Urothelium cell line (cell line): ENCODE data around the gene PDE4D.
"Not testable (repeated sequence)": the region's sequence is repeated elsewhere in the genome, so short reads cannot be mapped to it uniquely, and the experiment has no call there.

ENCODE experiments used
- DNase-seq: peaks from one replicate; pipeline ENCODE4 v3.0.0; 2011; ENCODE audit warnings: low spot score, mixed read lengths
- FAIRE-seq: peaks from 2 replicates; lab custom pipeline; 2011; peaks lifted over from hg19 to GRCh38; lab: Jason Lieb, UNC

The PDE4D gene

DNA sequence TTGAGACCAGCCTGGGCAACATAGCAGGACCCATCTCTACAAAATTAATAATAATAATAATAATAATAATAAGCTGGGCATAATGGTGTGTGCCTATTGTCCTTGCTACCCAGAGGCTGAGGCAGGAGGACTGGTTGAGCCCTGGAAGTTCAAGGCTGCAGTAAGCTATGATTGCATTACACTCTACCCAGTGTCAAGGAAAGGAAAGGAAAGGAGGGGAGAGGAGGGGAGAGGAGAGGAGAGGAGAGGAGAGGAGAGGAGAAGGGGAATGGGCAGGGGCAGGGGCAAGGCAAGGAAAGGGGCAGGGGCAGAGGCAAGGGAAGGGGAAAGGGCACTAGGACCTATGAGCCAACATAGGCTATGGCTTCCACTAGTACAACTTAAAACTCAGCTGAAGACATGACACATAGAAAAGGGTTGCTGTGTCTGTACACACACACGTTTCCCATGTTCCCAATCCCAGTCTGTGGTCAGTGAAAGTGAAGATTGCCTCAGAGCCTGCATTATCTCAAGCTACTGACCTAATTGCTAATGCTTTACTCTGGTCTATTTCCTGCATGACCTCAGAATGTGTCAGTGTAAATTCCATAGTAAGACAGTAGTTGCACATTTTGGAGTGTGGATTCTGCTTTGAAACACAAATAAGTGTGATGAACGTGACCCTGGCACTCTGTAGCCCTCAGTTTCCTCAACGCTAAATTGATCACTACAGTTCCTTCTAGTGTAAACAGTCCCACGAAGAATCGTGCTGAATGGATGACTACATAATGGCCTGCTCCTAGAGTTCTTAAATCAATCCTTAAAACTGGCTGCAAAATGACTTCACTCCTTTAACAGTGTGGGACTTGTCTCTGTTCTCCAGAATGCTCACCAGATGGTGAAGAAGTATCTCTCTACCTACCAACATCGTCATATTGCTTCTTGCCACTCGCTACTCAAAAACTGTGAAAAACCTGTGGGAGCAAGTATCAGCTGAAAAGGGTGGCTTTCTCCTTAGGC lies 813.6 kb downstream of the PDE4D start:
- DNase-seq (peak; percentile 45), FAIRE-seq (peak; percentile 32)

DNA sequence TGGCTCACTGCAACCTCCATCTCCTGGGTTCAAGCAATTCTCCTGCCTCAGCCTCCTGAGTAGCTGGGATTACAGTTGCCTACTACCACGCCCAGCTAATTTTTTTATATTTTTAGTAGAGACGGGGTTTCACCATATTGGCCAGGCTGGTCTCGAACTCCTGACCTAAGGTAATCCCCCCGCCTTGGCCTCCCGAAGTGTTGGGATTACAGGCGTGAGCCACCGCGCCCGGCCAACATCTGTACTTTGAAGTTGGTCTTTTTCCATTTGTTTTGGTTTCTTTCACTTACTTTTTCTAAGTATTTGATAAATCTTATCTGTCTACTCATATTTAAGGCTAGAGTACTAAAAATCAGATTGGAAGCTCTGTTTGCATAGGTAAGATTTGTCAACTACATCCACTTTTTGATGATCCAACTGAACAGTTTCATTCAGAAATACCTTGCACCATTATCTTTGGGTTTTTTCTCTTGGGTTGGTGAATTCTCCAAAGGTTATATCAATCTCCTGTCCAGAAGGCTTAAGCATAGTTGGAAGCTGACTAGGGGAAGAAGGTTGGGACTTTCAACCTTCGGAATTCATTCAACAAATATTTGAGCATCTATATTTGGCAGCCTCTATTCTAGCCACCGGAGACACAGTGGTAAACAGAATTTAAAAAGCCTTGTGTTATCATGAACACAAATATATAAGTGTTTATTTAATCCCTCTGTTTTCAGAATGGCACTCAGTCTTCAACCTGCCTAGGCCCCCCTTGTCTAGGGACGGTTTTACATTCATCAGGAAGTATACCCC lies 821.6 kb downstream of the PDE4D start:
- FAIRE-seq (no peak), DNase-seq (no peak)

DNA sequence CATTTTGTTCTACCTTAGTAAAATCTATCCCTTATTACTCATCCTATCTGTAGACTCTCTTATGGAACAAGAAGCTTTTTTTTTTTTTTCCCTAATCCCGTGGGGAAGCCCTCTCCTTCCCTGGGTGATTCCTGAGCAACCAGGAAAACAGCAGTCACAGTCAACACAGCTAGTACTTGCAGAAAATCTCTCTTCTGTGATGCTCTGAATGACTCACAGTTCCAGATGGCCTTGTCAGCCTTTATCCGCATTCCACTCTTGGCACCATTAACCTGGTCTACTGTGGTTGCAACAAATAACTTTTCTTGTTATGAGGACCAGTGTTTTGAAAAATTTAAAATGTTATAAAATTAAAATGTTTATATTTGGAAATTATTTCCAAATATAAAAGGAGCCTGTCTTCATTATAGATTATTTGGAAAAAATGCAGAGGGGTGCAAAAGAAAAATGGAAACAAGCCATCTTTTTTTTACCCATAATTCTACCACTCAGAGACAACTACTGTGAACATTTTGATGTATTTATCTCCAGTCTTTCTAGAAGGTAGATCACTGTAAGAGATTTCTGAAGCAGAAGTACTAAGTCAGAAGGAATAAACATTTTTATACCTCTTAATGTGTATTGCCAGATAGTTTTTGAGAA lies 824.0 kb downstream of the PDE4D start:
- no peak for FAIRE-seq
- DNase-seq, result peak; percentile 82

DNA sequence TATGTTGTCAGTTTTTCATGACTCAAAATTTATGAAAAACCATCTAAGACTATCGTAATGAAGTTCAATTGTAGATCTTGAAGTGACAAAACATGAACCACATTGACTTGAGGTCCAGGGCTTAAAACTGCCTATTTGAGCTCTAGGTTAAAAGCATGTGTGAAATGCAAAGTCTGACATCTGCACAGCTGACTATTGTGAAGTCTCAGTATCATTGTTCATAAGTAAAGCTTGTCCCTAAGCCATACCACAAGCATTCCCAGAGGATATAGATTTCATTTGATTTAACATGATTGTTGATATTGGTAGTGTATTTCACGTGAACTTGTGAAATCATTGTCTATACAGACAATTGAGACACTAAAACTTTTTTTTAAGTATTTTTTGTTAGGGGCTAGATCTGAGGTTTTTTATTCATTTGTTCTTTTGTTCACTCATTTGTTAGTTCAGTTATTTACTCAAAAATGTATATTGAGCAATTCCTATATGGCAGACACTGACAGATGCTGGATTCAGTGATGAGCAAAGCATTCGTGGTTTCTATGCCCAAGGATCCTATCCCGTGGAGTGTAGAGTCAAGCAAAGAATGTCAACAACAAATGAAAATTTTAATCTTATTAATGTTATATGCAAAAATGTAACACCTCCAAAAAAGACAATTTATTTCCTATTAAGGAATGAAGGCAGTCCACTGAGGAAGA lies 825.4 kb downstream of the PDE4D start:
- no peak for FAIRE-seq

DNA sequence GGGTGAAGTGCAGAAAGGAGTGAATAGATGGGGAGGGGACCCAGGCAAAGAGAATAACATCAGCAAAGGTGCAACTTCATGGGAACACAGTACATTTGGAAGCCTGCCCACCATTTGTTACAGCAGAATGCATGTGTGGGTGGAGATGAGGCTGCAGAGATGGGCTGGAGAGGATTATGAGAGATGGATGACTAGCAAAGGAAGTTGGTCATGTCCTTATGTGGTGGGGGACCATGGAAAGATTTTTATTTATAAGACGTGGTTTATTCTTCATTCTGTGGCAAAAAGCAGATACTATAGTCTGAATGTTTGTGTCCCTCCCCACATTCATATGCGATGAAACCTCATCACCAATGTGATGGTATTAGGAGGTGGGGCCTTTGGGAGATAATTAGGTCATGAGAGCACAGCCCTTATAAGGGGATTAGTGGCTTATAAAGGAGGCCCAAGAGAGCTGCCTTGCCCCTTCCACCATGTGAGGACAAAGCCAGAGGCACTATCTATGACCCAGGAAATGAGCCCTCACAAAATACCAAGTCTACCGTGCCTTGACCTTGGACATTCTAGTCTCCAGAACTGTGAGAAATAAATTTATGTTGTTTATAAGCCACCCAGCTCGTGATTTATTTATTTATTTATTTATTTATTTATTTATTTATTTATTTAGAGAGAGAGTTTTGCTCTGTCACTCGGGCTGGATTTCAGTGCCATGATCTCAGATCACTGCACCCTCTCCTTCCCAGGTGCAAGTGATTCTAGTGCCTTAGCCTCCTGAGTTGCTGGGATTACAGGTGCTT lies 827.0 kb downstream of the PDE4D start:
- DNase-seq (peak; percentile 26), FAIRE-seq (no peak)

More for the DNA sequence above, 825.4 kb downstream of the PDE4D start:
- DNase-seq, result no peak

DNA sequence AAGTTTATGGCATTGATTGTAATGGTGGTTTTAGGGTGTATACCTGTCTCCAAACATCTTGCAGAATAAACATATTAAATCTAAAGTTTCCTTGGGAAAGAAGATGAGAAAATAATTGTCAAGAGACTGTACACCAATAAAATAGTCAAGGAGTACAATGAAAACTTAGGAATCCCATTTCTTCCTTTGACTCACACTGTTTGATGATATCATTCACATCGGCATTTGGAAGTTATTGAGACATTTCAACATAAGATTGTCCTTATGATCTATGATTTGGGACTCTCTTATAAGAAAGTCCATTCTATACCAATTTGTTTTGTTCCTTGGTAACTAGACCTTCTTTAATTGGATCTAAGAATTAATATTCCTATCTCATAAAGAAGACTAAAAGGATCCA lies 828.0 kb downstream of the PDE4D start:
- no peak for FAIRE-seq
- no peak for DNase-seq

DNA sequence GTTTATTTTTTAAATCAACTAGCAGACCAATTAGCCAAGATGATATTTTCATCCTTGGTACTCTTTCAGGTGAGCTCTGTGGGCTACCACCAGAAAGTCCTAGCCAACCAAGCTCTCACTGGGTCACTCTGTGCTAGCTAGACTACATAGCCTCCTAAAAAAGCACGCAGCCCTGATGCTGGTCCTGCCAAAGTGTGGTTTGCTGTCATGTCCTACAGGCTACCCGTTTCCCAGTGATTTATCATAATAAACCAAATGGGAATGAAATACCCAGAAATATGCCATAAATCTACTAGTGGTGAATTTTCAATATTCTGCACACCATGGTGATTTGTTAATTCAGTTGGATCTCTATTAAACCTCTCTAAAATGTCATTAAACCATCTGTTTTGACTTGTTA lies 829.2 kb downstream of the PDE4D start:
- DNase-seq (no peak), FAIRE-seq (no peak)

DNA sequence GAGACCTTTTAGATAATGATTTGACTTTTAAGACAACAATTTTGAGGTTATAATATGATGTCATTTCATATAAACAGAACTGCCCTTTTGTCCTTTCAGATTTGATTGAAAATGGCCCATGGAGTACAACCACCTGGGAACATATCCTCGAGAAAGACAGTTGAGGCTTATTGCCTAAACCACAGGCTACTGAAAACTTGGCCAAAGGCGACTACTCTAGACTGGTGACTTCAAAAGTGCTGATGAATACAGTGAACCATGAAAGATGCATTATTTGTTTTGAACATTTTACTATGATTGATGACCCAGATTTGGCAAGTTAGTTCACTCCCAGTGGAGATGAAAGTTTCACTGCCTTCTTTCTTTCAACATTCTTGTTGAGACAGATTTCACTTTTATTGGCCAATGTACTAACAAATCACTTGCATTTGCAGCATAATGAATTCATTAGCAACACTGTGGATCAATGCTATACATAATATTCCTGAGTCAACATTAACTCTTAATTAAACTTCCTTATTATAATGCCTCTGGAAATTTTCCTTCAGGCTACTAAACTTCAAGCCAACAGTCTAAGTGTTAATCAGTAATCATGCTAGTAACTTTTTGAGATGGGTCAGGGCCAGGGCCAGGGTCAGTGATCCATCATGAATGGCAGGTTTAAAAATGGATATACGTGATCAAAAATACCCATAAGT lies 830.4 kb downstream of the PDE4D start:
- DNase-seq, result no peak
- FAIRE-seq, result no peak

DNA sequence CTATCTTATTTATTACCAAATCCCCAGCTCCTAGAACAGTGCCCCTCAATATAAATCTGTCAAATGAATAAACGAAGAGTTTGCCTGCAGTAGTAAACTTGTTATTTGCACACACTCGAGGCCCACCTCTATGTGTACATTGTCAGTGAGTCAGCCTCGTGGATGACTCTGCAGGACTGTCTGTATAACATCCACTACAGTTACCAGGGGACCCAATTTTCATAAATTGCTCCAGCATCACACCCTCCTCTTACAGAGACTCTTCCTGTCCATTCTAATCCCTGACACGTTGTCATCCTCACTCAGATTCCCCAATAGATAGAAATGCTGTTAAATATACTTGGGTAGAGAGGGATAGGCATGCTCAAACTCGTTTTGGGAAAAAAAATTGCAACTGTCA lies 832.1 kb downstream of the PDE4D start:
- DNase-seq, result no peak
- FAIRE-seq, result no peak

DNA sequence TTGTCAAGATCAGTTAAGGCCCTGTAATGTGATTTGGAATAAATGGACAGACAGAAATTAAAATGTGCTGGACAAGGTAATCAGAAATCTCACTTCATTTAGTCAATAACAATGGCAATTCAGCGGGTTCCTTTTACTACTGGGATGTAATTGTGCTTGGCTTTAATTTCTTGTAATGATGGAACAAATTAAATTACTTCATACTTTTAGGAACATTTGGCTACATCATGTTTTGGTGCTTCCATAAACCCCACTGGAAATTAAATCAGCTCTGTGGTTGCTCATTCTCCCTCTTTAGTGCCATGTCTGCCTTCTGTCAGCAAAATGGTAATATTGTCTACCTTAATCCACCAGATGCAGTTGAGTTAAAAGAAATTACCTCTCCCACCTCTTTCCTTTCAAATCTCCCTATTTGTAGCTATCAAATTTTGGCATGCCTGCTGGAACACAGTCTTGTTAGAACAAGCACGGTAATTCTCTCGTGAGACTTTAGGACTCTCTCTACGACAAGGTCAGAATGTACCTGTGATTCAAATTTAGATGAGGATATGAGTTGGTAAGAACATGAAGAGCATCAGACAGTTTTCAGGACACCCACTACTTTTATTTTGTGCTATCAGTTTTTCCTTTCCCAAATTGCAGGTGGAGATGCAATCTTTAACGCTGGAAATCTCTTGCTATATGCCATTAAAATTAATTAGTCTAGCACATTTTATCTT lies 834.4 kb downstream of the PDE4D start:
- FAIRE-seq (no peak), DNase-seq (no peak)

DNA sequence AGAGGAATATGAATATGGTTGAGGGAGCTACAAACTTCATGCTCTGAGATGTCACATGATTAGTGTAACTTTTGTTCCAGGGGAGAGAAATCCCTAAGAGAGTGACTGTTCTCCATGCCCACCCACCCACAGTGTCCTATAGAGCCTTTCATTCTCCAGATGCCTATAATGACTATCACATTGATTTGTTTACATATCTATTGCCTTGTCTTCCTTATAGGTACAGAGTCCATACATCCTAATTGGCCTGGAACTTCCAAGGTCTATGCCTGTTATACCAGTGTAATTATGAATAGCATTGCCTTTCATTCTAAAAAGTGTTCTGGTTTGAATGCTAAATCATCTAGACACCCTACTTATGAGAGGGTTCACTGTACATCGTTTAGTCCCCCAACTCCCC lies 835.3 kb downstream of the PDE4D start:
- no peak for DNase-seq
- no peak for FAIRE-seq

DNA sequence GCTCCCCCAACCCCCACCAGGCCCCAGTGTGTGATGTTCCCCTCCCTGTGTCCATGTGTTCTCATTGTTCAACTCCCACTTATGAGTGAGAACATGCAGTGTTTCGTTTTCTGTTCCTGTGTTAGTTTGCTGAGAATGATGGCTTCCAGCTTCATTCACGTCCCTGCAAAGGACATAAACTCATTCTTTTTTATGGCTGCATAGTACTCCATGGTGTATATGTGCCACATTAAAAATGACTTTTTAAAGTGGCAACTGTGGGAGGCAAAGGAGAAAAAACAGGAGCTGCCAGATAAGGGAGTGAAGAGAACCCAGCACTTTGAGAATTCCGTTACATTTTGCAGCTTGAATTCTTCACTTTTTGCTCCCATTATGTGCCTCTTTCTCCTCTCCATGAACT lies 836.9 kb downstream of the PDE4D start:
- FAIRE-seq, result not testable (repeated sequence)

DNA sequence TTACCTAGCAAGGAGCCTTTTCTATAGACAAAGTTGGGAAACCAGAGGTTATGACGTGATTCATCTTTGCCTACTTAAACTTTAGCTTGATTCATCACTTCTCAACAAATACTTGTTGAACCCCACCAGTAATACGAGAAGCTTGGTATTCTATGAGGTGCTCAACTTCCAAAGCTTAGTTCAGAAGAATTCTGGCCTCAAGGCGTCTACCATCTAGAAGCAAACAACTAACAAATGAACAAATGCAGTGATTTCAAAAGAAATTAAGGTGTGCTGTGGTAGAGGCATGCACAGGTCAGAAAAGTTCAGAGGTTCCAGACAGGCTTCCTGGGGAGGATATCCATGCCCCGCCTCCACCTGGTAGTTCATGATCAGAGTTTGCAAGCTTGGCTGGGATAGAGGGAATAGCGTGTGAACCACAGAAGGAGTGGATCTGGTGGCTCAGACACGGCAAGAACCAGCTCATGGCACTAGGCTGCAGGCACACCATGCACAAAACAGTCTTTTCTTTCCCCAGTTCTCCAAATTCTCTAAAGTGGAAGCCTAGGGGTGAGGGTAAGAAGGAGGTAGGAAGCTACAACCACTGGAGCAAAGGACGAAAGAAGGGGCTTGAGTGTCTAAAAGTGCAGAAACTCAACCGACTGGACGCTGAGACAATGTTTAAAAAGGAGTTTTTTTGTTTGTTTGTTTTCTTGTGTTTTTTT lies 837.6 kb downstream of the PDE4D start:
- FAIRE-seq (no peak), DNase-seq (no peak)

More for the DNA sequence above, 836.9 kb downstream of the PDE4D start:
- not testable (repeated sequence) for DNase-seq

DNA sequence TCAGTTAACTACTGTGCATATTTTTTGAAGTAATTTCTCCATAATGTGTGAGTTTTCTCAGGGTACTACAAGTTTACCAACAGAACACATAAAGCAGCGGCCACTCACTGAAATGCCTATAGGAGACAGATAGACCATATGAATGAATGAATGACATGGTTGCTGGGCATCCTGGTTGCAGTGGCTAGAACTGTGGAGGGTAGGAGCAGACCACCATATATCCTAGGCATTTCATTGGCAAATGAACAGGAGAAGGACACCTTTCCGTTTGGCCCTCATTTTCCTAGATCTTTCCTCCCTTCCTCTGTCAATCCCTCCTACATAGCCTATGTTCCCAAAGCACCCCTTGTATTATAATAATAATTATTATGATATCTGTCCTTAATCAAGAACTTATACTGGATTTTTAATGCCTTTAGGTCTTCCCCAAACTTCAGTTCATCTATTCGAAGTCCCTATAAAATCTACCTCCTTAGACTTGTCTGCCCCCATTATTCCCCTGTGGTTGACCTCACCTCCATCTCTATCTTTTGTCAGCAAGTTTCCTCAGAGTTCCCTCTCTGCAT lies 838.5 kb downstream of the PDE4D start:
- FAIRE-seq, result no peak
- DNase-seq, result no peak

DNA sequence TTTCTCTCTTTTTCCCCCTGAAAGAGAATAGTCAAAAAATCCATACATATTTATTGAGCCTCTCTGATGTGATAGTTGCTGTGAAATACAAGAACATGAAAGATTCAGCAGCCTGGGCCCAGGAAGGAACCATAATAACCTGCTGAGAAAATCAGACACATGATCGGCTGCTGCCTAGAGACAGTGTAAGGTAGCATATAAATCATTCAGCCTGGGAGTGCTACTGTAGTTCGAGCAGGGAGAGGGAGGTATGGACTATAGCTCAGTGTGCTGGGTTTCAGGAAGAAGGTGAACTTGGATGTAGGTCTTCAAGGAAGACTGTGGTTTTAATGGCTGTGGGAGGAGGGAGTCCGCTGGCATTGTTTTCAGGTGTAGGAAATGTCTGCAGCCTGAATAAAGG lies 841.6 kb downstream of the PDE4D start:
- DNase-seq (no peak), FAIRE-seq (peak; percentile 40)

DNA sequence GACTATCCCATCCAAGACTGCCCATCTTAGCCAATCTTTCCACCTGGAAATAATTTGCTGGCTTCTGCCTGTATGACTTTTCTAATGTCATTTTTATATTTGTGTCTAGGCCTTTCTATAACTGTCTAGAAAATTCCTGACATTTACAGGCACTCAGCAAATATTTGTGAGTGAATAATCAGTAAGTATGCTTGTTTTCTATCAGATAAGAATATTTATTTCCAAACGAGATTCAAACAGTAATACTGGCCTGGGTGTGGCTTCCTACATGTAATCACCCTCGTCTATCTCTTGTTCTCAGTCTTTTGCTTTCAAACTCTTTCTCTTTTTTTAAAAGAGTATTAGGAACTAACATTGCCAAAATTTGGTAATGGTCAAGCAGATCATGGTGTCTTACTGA lies 844.4 kb downstream of the PDE4D start:
- FAIRE-seq, result no peak
- DNase-seq, result no peak

DNA sequence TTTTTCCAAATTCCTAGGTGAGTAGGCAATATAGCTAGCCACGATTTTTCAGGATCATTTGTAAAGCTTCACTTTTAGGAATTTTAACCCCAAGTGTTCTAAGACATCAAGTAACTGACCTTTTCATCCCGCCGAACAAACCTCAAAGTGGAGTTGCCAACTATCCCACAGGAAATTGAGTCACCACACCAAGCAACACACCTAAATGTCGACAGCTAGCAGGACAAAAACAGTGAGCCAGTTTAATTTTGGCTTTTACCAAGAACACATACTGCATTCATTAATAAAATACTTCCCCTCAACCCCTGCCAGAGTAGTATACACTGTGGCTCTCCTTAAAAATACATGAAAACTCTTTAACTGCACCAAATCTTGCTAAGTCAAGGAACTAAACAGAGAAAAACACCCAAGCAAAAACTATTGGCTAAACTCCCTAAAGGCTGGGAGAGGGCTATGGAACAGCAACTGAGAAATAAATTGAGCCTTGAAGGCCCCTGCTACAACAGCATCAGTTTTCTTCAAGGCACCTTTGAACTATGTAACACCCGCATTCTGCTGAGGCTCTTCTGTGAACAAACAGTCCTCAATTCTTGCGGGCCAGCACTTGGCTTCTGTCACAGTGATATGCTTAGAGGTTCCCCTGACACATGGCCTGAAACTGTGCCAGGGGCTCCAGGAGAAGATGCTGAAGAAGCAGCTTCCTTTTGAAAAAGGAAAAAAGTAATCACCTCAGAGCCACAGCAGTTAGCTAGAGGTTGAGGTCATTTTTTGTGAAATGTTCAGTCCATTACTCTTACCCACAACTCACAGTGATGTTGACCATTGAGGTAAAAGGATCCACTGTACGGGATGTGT lies 851.1 kb downstream of the PDE4D start:
- peak; percentile 86 for FAIRE-seq
- peak; percentile 75 for DNase-seq
